HEK293 (cell line): ENCODE data around the gene CCNI2.

Experiments used
- GLI4 ChIP-seq: fragments of 450-650 bp; formaldehyde crosslinking; IDR thresholded peaks from 2 replicates; pipeline ENCODE4 v1.5.1; 2016; ENCODE audit warnings: missing biosample characterization, missing genetic modification characterization
- HOXA7 ChIP-seq: sonication (generic); formaldehyde crosslinking; IDR thresholded peaks from 2 replicates; pipeline ENCODE4 v1.8.1; 2022; ENCODE audit warnings: missing genetic modification reagents, borderline replicate concordance
- INSM2 ChIP-seq: fragments of 450-650 bp; formaldehyde crosslinking; IDR thresholded peaks from 2 replicates; pipeline ENCODE4 v1.5.1; 2016; ENCODE audit warnings: missing biosample characterization, missing genetic modification characterization
- KLF9 ChIP-seq: fragments of 450-650 bp; formaldehyde crosslinking; IDR thresholded peaks from 2 replicates; pipeline ENCODE4 v1.5.1; 2016; ENCODE audit warnings: missing biosample characterization, missing genetic modification characterization, low read depth
- MZF1 ChIP-seq: fragments of 450-650 bp; formaldehyde crosslinking; IDR thresholded peaks from 2 replicates; pipeline ENCODE4 v1.5.1; 2017; ENCODE audit warnings: missing biosample characterization, missing genetic modification characterization, borderline replicate concordance
- PRDM1 ChIP-seq: fragments of 450-650 bp; formaldehyde crosslinking; IDR thresholded peaks from 2 replicates; pipeline ENCODE4; 2016; ENCODE audit warnings: missing biosample characterization, missing genetic modification characterization
- RBAK ChIP-seq: fragments of 450-650 bp; formaldehyde crosslinking; IDR thresholded peaks from 2 replicates; pipeline ENCODE4 v1.5.1; 2016; ENCODE audit warnings: missing biosample characterization, missing genetic modification characterization
- WT1 ChIP-seq: fragments of 450-650 bp; formaldehyde crosslinking; IDR thresholded peaks from 2 replicates; pipeline ENCODE4 v1.5.1; 2016; ENCODE audit warnings: missing biosample characterization, missing genetic modification characterization
- YY1 ChIP-seq: fragments of 450-650 bp; formaldehyde crosslinking; IDR thresholded peaks from 2 replicates; pipeline ENCODE4 v1.5.1; 2018; ENCODE audit warnings: missing biosample characterization, missing genetic modification characterization
- YY2 ChIP-seq: fragments of 450-650 bp; formaldehyde crosslinking; IDR thresholded peaks from 2 replicates; pipeline ENCODE4 v1.5.1; 2016; ENCODE audit warnings: missing biosample characterization, missing genetic modification characterization
- ZFP37 ChIP-seq: fragments of 450-650 bp; formaldehyde crosslinking; IDR thresholded peaks from 2 replicates; pipeline ENCODE4 v1.5.1; 2016; ENCODE audit warnings: missing biosample characterization, missing genetic modification characterization
- ZNF121 ChIP-seq: fragments of 450-650 bp; formaldehyde crosslinking; IDR thresholded peaks from 2 replicates; pipeline ENCODE4 v1.5.1; 2016; ENCODE audit warnings: missing biosample characterization, missing genetic modification characterization
- ZNF132 ChIP-seq: fragments of 450-650 bp; formaldehyde crosslinking; IDR thresholded peaks from 2 replicates; pipeline ENCODE4 v1.5.1; 2017; ENCODE audit warnings: missing biosample characterization, missing genetic modification characterization, borderline replicate concordance
- ZNF146 ChIP-seq: fragments of 450-650 bp; formaldehyde crosslinking; IDR thresholded peaks from 2 replicates; pipeline ENCODE4 v1.5.1; 2016; ENCODE audit warnings: missing biosample characterization, missing genetic modification characterization
- ZNF155 ChIP-seq: fragments of 450-650 bp; formaldehyde crosslinking; IDR thresholded peaks from 2 replicates; pipeline ENCODE4 v1.5.1; 2016; ENCODE audit warnings: missing biosample characterization, missing genetic modification characterization
- ZNF266 ChIP-seq: fragments of 450-650 bp; formaldehyde crosslinking; IDR thresholded peaks from 2 replicates; pipeline ENCODE4 v1.5.1; 2016; ENCODE audit warnings: missing biosample characterization, missing genetic modification characterization, low read depth
- ZNF335 ChIP-seq: fragments of 450-650 bp; formaldehyde crosslinking; conservative IDR thresholded peaks from 2 replicates; pipeline ENCODE4 v1.5.1; 2016; ENCODE audit warnings: missing biosample characterization, missing genetic modification characterization
- ZNF394 ChIP-seq: fragments of 450-650 bp; formaldehyde crosslinking; IDR thresholded peaks from 2 replicates; pipeline ENCODE4 v1.5.1; 2016; ENCODE audit warnings: missing biosample characterization, missing genetic modification characterization, mild to moderate bottlenecking, moderate library complexity, borderline replicate concordance
- ZNF398 ChIP-seq: fragments of 450-650 bp; formaldehyde crosslinking; IDR thresholded peaks from 2 replicates; pipeline ENCODE4 v1.5.1; 2017; ENCODE audit warnings: missing biosample characterization, missing genetic modification characterization
- ZNF426 ChIP-seq: fragments of 450-650 bp; formaldehyde crosslinking; IDR thresholded peaks from 2 replicates; pipeline ENCODE4 v1.5.1; 2017; ENCODE audit warnings: missing biosample characterization, missing genetic modification characterization, mild to moderate bottlenecking, inconsistent platforms, moderate library complexity
- ZNF473 ChIP-seq: fragments of 450-650 bp; formaldehyde crosslinking; IDR thresholded peaks from 2 replicates; pipeline ENCODE4 v1.5.1; 2017; ENCODE audit warnings: missing biosample characterization, missing genetic modification characterization
- ZNF48 ChIP-seq: fragments of 450-650 bp; formaldehyde crosslinking; IDR thresholded peaks from 2 replicates; pipeline ENCODE4 v1.5.1; 2016; ENCODE audit warnings: missing biosample characterization, missing genetic modification characterization
- ZNF488 ChIP-seq: fragments of 450-650 bp; formaldehyde crosslinking; IDR thresholded peaks from 2 replicates; pipeline ENCODE4 v1.5.1; 2016; ENCODE audit warnings: missing biosample characterization, missing genetic modification characterization
- ZNF555 ChIP-seq: fragments of 450-650 bp; formaldehyde crosslinking; conservative IDR thresholded peaks from 2 replicates; pipeline ENCODE4 v1.5.1; 2017; ENCODE audit warnings: missing biosample characterization, mild to moderate bottlenecking, missing genetic modification characterization, inconsistent platforms
- ZNF585B ChIP-seq: fragments of 450-650 bp; formaldehyde crosslinking; IDR thresholded peaks from 2 replicates; pipeline ENCODE4 v1.5.1; 2016; ENCODE audit warnings: missing biosample characterization, missing genetic modification characterization
- ZNF596 ChIP-seq: fragments of 450-650 bp; IDR thresholded peaks from 2 replicates; pipeline ENCODE4 v1.5.0; 2018; ENCODE audit warnings: missing biosample characterization, mild to moderate bottlenecking, missing genetic modification characterization, moderate library complexity
- ZNF692 ChIP-seq: fragments of 450-650 bp; formaldehyde crosslinking; IDR thresholded peaks from 2 replicates; pipeline ENCODE4 v1.5.1; 2016; ENCODE audit warnings: missing biosample characterization, missing genetic modification characterization
- ZNF768 ChIP-seq: fragments of 450-650 bp; formaldehyde crosslinking; IDR thresholded peaks from 2 replicates; pipeline ENCODE4 v1.5.1; 2018; ENCODE audit warnings: missing biosample characterization, mild to moderate bottlenecking, missing genetic modification characterization
- ZNF830 ChIP-seq: fragments of 450-650 bp; IDR thresholded peaks from 2 replicates; pipeline ENCODE4 v1.5.0; 2018; ENCODE audit warnings: missing biosample characterization, missing genetic modification characterization, low read depth, mild to moderate bottlenecking, moderate library complexity
- ZNF837 ChIP-seq: fragments of 450-650 bp; formaldehyde crosslinking; IDR thresholded peaks from 2 replicates; pipeline ENCODE4 v1.5.1; 2016; ENCODE audit warnings: missing biosample characterization, missing genetic modification characterization
- ZNF843 ChIP-seq: fragments of 450-650 bp; formaldehyde crosslinking; IDR thresholded peaks from 2 replicates; pipeline ENCODE4 v1.5.1; 2016; ENCODE audit warnings: missing biosample characterization, missing genetic modification characterization
- ZSCAN23 ChIP-seq: fragments of 450-650 bp; formaldehyde crosslinking; IDR thresholded peaks from 2 replicates; pipeline ENCODE4 v1.5.1; 2016; ENCODE audit warnings: missing biosample characterization, missing genetic modification characterization
- TF ChIP-seq, protein P1 (sequence below): fragments of 450-650 bp; formaldehyde crosslinking; IDR thresholded peaks from 2 replicates; pipeline ENCODE4 v1.5.1; 2016; ENCODE audit warnings: missing biosample characterization, missing genetic modification characterization

Gene CCNI2

GRCh38 chr5:132777209-132778069 is 30.2 kb downstream of the CCNI2 start, which contains the start of gene SEPTIN8 (continued):
- no peak for TF ChIP-seq ZNF121 (tag by site-specific recombination)
- TF ChIP-seq ZNF426 (tag by site-specific recombination) = no peak
- TF ChIP-seq YY1 (tag by site-specific recombination) = no peak; the same call in 1 of the 2 replicates
- TF ChIP-seq ZNF830 = no peak
- no peak for TF ChIP-seq YY2 (tag by site-specific recombination)
- no peak for TF ChIP-seq ZNF394 (tag by site-specific recombination)
- no peak for TF ChIP-seq ZFP37
- no peak for TF ChIP-seq ZNF473 (tag by site-specific recombination)
- TF ChIP-seq KLF9 (tag by site-specific recombination) = no peak
- no peak; the same call in 1 of the 2 replicates for TF ChIP-seq ZNF398 (tag by site-specific recombination)
- TF ChIP-seq, protein P1, sequence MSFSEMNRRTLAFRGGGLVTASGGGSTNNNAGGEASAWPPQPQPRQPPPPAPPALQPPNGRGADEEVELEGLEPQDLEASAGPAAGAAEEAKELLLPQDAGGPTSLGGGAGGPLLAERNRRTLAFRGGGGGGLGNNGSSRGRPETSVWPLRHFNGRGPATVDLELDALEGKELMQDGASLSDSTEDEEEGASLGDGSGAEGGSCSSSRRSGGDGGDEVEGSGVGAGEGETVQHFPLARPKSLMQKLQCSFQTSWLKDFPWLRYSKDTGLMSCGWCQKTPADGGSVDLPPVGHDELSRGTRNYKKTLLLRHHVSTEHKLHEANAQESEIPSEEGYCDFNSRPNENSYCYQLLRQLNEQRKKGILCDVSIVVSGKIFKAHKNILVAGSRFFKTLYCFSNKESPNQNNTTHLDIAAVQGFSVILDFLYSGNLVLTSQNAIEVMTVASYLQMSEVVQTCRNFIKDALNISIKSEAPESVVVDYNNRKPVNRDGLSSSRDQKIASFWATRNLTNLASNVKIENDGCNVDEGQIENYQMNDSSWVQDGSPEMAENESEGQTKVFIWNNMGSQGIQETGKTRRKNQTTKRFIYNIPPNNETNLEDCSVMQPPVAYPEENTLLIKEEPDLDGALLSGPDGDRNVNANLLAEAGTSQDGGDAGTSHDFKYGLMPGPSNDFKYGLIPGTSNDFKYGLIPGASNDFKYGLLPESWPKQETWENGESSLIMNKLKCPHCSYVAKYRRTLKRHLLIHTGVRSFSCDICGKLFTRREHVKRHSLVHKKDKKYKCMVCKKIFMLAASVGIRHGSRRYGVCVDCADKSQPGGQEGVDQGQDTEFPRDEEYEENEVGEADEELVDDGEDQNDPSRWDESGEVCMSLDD (tag by site-specific recombination) = peak; percentile 80
- no peak for TF ChIP-seq ZNF555 (tag by site-specific recombination)
- TF ChIP-seq ZNF585B = no peak
- TF ChIP-seq ZNF155 (tag by site-specific recombination) = no peak
- TF ChIP-seq ZNF692 = peak; percentile 82
- TF ChIP-seq ZNF768 (tag by site-specific recombination) = no peak
- TF ChIP-seq ZNF335 = peak; percentile 72
- no peak for TF ChIP-seq ZNF596
- no peak for TF ChIP-seq ZNF488 (tag by site-specific recombination)
- no peak for TF ChIP-seq GLI4 (tag by site-specific recombination)
- no peak for TF ChIP-seq MZF1
- no peak for TF ChIP-seq ZNF132 (tag by site-specific recombination)
- TF ChIP-seq RBAK (tag by site-specific recombination) = no peak
- no peak for TF ChIP-seq ZNF146 (tag by site-specific recombination)
- TF ChIP-seq PRDM1 (tag by site-specific recombination) = no peak
- no peak for TF ChIP-seq INSM2 (tag by site-specific recombination)
- no peak for TF ChIP-seq ZNF843
- TF ChIP-seq ZNF266 (tag by site-specific recombination) = no peak
- TF ChIP-seq ZNF837 (tag by site-specific recombination) = no peak
- TF ChIP-seq ZNF48 (tag by site-specific recombination) = no peak
- no peak for TF ChIP-seq ZSCAN23
- TF ChIP-seq HOXA7 (CRISPR knock-in tag) = no peak
- no peak for TF ChIP-seq WT1 (tag by site-specific recombination)
